ENCODE data around the gene NCAPG2.
A peak's percentile ranks its signal among the peaks of the same experiment; 100 is the strongest.
"Not testable (repeated sequence)": the region's sequence is repeated elsewhere in the genome, so short reads cannot be mapped to it uniquely, and the experiment has no call there.

The NCAPG2 gene

GRCh38 chr7:158664406-158664805, 40.2 kb downstream of the NCAPG2 start:
- DNase-seq = no peak

- DNase-seq = no peak
Measured at GRCh38 chr7:158663428-158663741, 41.2 kb downstream of the NCAPG2 start.

GRCh38 chr7:158662610-158663427, 41.8 kb downstream of the NCAPG2 start:
- peak; percentile 23 for DNase-seq

- DNase-seq = no peak
Measured at GRCh38 chr7:158658475-158658874, 46.1 kb downstream of the NCAPG2 start.

- no peak for DNase-seq
Measured at GRCh38 chr7:158657189-158657746, 47.3 kb downstream of the NCAPG2 start.

- DNase-seq = peak; percentile 97
Measured at GRCh38 chr7:158655931-158656441, 48.6 kb downstream of the NCAPG2 start.

- DNase-seq = no peak
Measured at GRCh38 chr7:158655507-158655906, 49.1 kb downstream of the NCAPG2 start.

GRCh38 chr7:158651968-158652565, 52.5 kb downstream of the NCAPG2 start:
- DNase-seq = no peak

- DNase-seq = peak; percentile 37
Measured at GRCh38 chr7:158650821-158651225, 53.8 kb downstream of the NCAPG2 start.

- no peak for DNase-seq
Measured at GRCh38 chr7:158649279-158649678, 55.3 kb downstream of the NCAPG2 start.

- no peak for DNase-seq
Measured at GRCh38 chr7:158648787-158649186, 55.8 kb downstream of the NCAPG2 start.

- no peak for DNase-seq
Measured at GRCh38 chr7:158648168-158648567, 56.4 kb downstream of the NCAPG2 start.

- DNase-seq = no peak
Measured at GRCh38 chr7:158647475-158647792, 57.2 kb downstream of the NCAPG2 start.

GRCh38 chr7:158646766-158647474, 57.7 kb downstream of the NCAPG2 start:
- DNase-seq = peak; percentile 36

- DNase-seq = no peak
Measured at GRCh38 chr7:158645842-158646241, 58.8 kb downstream of the NCAPG2 start.

- no peak for DNase-seq
Measured at GRCh38 chr7:158642149-158642548, 62.5 kb downstream of the NCAPG2 start.

GRCh38 chr7:158638001-158638400, 66.6 kb downstream of the NCAPG2 start:
- no peak for DNase-seq

- DNase-seq = no peak
Measured at GRCh38 chr7:158633055-158633956, 71.3 kb downstream of the NCAPG2 start.

- no peak for DNase-seq
Measured at GRCh38 chr7:158631574-158632195, 72.9 kb downstream of the NCAPG2 start.

- DNase-seq = not testable (repeated sequence)
Measured at GRCh38 chr7:158626289-158626688, 78.3 kb downstream of the NCAPG2 start.

- DNase-seq = no peak
Measured at GRCh38 chr7:158623241-158623640, 81.4 kb downstream of the NCAPG2 start.

- DNase-seq = no peak
Measured at GRCh38 chr7:158620839-158621441, 83.7 kb downstream of the NCAPG2 start.
